HG03066 (cell line): Measurements from ENCODE around the gene SIGLEC12.
"Not testable (repeated sequence)": the region's sequence is repeated elsewhere in the genome, so short reads cannot be mapped to it uniquely, and the experiment has no call there.

ENCODE experiments used
- ATAC-seq: cut with Tn5 transposase; IDR thresholded peaks from one replicate; pipeline ENCODE4 v1.9.1; 2021; ENCODE audit warnings: low read depth; ENCODE audit not compliant: unreplicated experiment

SIGLEC12 gene

DNA sequence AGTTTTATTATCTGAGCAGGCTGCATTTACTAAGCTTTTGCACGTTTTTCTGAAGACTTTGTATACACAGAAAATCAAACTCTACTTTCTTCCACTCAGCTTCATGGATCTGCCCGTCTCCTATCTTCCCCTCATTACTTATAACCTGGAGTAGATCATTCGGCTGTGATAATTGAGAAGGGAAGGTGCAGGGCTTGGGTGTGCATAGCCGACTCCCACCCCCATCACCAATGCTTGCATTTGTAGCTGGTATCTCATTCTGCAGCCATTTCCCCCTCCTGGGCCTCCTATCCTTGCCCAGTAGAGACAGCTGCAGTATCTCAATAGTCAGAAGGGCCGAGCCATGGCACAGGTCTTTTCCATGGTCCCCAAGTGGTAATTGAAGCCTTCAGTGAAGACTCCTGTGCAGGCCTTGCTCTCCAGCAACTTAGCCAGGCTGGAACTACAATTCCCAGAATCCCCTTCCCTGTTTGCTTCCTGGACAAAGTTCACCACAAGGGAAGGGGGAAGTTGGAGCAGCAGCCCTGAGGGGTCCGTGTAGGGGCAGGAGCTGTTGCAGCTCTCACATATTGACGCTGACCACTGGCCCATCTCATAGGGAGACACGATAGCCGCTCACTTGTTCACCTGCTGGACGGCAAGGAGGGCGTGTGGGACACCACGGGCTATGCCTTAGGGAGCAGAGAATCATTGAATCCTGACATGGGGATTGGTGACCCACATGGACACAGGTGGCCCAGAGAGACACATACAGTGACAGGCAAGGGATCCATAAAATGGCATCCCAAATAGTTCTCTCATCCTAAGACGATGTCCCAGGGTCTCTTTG, 41.2 kb downstream of the SIGLEC12 start:
- no peak for ATAC-seq

DNA sequence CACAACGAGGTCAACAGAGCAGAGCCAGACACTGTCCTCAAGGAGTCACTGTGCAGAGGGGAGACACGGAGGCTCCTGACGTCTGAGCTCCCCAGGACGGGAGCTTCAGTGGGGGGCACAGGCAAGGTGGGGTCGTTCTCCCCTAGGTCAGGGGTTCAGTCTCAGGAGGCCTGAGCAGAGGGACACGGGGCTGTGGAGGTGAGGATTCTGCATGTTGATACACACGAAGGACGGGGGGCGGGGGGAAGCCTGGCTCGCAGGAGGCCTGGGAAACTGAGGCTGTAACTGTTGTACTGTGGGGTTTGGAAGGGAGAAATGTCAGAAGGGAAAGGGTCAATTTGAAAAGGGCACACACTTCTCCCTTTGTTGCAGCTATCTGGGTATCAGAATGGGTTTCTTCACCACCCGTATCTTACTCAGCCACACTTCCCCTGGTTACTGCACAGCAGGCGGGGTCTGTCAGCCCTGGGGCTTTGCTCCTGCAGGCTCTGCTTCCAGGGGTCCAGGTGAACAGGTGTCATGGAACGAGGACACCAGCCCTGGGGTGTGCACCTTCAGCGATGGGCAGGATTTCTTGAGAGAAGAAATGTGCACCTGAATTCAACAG, 42.6 kb downstream of the SIGLEC12 start:
- no peak for ATAC-seq

DNA sequence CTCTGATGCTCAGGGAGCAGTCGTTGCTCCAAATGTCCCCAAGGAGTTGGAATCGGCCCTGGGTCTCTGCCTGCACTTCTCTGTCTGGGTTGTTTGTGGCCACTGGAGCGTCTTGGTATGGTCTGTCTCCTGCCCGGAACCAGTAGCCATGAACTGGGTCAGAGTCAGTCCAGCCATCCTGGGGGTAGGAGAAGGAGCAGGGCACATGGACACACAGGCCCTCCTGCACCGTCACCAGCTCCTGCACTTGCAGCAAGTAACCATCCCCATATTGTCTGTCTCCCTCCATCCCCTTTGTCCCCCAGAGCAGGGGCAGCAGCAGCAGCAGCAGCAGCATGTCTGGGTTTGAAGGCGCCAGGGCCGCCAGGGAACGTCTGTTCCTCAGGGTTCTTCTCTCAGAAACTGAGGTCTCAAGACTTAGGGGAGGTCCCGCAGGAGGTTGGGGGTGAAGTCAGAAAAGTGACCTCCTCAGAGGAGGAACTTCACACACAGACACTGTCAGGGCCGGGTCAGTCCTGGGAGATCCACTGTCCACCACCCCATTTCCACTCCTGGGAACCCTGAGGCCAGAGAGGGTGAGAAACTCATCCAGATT, 43.5 kb downstream of the SIGLEC12 start, which contains the start of gene SIGLEC8:
Gene SIGLEC8, minus strand, starts transcription at position 404 of the 595 bp plus-strand sequence. Its CDS starts 67 bp downstream, at position 337.
- no peak for ATAC-seq

DNA sequence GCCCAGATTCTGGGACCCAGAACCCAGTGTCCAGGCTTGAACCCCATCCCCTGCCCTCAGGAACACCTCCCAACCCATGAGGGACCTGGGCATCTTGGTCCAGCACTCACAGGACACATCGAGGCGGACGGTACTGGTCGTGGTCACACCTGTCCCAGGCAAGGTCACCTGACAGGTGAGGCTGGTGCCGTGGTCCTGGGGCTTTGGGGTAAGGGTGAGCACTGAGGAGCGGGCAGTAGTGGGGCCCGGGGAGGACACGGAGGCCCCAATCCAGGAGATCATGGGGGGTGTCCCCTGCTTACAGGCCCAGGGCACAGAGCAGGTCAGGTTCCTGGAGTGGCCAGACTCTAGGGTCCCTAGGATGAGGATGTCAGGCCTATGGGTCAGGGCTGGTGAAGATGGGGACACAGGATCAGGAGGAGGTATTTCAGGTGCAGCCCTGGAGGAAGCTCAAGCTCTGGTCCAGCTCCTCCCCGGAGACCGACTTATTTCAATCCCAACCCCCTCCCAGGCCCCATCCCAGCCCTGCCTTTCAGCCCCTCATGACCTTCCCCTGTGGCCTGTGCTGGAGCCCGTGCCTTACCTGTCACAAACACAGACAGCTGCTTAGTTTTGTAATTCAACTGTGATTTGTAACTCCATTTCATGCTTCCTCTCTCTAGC, 44.1 kb downstream of the SIGLEC12 start:
- ATAC-seq, result no peak

DNA sequence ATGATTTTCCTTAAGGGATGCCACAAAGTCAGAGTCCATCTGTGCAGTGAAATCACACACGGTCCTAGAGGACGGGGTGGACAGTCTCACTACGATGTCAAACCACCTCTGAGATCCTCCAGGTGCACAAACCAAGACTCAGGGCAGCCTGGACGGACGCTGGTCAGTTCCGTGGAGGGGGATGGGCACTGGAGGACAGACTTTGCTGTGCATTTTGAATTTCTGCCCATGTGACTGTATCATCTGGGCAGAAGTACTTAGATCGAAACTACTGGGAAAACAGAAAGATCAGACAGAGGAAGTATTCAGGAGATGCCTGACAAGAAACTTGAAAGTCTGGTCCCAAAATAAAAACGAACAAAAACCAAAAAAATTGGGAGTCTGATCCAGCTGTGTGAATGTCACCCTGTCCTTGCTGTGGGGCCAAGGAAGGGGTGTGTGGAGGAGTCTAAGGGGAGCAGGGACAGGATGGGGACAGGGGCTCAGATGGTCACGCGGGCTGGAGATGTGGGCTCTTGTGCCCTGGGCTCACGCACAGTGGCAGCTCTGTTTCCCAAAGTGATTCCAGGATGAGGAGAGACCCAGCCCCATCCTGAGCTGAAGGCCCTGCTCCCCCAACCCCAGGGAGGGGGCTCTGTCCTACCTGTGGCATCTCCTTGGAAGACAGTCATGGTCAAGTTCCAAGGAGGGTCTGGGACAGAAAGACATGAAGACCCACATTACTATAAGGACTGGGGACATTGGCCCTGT, 44.9 kb downstream of the SIGLEC12 start:
- no peak for ATAC-seq

DNA sequence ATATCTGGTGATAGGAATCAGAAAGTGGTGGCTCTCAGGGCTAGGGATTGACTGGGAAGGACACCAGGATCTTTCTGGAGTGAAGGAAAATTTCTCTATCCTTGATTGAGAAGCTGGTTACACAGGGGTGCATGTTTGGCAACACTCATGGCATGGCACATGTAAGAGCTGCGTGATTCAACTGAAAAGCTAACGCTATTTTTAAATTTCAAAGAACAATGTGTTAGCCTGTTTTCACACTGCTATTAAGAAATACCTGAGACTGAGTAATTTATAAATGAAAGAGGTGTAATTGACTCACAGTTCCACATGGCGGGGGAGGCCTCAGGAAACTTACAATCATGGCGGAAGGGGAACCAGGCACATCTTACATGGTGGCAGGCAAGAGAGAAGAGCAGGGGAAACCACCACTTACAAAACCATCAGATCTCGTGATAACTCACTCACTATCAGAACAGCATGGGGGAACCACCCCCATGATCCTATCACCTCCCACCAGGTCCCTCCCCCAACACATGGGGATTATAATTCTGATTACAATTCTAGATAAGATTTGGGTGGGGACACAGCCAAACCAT, 50.8 kb downstream of the SIGLEC12 start:
- no peak for ATAC-seq

DNA sequence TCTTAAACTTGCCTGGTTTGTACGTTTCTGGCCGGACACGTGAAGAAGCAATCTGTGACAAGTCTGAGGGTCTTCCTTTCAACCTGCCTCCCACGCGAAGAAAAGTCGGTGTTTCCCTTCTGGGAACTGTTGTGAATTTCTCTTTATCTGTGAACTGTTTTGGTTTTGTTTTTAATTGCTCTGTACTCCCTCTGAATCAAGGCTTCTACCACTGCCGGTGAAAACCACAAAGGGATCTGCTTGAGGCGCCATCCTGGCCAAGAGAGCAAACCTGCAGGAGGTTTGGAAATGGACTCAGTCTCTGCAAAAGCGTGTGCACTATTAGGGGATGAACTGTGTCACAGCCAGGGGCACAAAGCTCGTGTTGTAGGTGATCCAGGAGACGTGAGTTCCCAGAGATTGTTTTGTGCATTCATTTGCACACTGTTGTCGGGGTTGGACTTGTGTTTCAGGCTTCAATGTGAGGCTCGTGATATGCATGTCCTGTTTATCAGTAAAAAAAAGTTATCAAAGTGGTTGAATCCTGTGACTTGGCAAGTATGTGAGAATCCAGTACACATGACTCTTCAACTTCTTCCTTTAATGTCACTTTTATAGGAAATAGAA, 53.1 kb downstream of the SIGLEC12 start:
- no peak for ATAC-seq

DNA sequence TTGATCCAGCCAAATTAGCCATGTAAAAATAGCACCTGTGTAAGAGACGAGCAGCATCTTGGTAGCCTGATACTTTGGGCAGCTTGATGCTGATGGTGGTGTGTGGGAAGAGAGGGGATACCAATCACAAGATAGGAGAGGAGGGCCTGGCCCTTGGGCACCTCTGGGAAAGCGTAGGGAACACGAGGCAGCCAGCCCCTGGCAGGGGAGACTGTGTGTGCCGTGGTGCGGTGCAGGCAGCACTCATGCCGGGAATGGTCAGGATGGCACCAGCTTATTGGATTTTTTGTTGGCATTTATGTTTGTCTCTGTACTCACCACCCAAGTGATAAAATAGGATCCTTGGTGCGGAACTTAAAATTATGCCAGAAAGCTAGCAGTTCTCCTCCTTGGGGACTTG, 53.6 kb downstream of the SIGLEC12 start:
- ATAC-seq, result no peak

DNA sequence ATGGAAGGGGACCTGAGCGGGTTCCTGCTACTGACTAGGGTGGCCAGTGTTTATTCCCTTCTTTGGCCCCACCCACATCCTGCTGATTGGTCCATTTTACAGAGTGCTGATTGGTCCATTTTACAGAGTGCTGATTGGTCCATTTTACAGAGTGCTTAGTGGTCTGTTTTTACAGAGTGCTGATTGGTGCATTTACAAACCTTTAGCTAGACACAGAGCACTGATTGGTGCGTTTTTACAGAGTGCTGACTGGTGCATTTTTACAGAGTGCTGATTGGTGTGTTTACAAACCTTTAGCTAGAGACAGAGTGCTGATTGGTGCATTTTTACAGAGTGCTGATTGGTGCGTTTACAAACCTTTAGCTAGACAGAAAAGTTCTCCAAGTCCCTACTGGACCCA, 54.1 kb downstream of the SIGLEC12 start:
- not testable (repeated sequence) for ATAC-seq

DNA sequence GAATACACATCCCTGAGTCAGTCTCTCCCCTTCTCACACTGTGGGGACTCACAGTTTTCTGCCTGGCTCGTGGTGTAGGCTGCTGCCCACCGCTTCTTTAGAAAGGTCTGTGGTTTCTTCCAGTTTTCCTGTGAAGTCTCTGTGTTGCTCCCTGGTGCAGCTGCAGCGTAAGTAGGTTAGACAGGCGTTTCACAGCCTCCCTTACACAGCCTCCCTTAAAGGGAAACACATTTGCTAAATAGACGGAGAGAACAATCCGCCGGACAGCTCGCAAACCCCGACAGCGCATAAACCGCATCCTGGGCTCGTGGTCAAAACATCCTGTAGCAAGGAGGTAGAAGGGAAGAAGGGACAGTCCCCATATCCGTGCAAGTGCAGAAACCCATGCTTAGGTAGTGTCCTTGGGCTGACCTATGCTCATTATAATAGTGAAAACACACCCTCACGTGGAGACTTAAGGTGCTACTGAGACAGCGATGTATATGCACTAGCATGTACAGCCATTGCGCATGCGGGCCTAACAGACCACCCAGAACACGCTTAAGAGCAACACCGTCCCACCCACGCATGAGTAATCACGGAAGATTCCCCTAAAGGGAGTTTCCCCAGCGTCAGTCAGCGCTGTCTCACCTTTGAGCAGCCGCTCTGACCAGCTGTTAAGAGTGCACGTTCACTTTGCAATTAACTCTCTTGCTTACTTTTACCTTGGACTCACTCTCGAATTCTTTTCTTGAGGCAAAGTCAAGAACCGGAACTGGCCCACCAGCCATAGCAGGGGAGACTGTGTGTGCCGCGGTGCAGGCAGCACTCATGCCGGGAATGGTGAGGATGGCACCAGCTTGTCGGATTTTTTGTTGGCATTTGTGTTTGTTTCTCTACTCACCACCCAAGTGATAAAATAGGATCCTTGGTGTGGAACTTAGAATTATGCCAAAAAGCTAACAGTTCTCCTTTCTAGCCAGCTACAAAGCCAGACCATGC, 59.9 kb downstream of the SIGLEC12 start:
- ATAC-seq, result peak; percentile 89
